Activated naive CD8-positive, alpha-beta T cell treated with anti-CD3 and anti-CD28 coated beads, Interleukin-2, amount 50 U/mL, for 16 hours (primary cell): Measurements from ENCODE around the gene AQP12A.
"Not testable (repeated sequence)": the region's sequence is repeated elsewhere in the genome, so short reads cannot be mapped to it uniquely, and the experiment has no call there.

Experiments
- DNase-seq: peaks from one replicate; pipeline ENCODE4 v3.0.0-alpha.2; 2020; ENCODE audit warnings: low read depth, low spot score

Gene AQP12A

DNA sequence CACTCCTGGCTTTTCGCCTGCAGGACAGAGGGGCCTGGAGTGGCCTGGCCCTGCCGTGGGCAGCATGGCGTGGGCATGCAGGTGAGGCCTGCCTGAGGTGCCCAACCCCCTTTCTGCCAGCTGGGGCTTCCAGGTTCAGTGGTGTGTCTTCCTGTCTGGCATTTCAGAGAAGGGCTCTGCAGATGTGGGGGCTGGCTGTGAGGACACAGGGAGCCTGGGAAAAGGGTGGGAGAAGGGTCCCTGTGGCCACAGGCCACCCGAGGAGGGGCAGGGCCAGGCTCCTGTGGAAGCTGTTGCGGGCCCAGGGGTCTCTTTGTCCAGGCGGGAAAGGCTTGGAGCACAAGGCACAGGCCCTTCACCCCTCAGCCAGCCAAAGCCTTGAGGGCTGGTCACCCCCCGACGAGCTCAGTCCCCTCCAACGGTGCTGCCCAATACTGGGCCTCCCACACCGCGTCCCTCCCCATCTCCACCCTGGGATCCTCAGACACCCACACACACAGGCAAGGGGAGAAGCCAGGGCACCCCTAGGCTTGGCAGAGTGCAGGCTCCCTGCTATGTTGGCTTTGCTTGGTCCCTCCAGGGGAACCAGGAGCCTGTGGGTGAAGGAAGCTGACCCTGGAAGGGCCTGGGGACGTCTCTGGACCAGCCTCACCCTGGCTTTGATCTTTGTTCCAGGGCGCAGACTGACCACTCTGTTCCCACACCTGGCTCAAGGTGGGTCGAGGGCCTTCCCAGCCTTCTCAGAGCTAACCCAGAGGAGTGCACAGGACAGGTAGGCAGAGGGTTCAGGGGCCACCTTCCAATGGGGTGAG is 3.7 kb upstream of the AQP12A start:
- DNase-seq, result no peak

DNA sequence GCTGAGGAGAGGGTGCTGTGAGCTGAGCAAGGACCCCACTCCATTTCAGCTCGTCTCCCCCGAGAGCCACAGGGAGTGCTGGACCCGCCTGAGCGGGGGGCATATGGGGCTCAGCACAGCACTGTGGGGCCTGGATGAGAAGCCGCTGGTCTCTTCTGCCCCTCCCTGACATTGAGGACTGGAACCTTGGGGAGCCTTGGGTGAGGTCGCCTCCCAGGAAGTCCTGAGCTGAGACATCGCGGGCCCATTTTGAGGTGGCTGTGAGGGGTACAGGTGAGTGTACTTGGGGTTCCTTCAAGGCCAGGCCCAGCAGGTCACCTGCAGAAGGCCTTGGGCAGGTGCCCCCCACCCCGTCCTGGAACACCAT is 3.1 kb upstream of the AQP12A start:
- no peak for DNase-seq

DNA sequence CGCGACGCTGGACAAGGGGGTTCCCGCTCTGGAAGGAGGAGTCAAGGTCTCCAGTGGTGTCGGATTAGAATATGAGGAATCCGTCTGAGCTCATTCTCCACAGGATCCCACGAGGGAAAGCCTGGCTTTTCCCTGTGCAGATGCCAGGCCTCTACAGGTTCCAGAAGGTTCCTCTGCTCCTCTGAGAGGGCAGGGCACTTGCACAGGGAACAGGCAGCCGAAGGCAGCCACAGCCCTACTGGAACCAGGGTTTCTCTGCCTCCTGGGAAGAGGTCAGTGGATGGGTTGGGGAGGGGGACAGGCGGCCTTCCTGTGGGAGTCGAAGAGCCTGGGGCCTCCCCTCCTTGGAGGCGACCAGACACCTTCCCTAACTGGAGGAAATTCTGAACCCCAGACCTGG is 1.7 kb upstream of the AQP12A start:
- no peak for DNase-seq

DNA sequence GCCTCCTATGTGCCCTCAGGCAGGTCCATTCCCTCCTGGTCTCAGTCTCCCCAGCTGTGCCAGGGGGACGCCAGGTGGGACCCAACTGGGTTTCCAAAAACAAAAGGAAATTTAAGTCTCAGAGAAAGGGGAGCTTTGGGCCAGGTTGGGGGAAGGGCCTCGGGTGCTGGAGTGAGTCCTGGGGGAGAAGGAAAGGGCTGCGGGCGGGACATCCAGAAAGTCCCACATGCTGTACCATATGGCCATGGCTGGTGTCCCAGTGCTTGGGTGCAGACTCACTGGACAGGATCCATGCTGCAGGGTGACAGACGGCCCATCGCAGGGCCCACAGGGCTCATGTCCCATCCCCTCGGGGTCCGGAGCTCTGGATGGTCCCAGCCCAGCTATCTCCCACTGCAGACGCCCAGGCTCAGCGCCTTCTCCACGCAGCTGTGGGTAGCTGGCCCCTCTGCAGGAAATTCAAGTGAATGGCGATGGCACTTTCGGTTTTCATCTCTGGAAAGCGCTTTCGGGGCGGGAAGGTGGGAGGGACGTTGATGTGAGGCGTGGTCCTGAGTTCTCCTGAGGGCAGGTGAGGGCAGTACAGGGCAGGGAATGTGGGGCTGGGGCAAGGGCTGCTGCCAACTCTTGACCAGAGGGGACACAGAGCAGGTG is 1.1 kb upstream of the AQP12A start:
- DNase-seq, result not testable (repeated sequence)

GRCh38 chr2:240691075-240691427 is 615 bp upstream of the AQP12A start:
- not testable (repeated sequence) for DNase-seq

DNA sequence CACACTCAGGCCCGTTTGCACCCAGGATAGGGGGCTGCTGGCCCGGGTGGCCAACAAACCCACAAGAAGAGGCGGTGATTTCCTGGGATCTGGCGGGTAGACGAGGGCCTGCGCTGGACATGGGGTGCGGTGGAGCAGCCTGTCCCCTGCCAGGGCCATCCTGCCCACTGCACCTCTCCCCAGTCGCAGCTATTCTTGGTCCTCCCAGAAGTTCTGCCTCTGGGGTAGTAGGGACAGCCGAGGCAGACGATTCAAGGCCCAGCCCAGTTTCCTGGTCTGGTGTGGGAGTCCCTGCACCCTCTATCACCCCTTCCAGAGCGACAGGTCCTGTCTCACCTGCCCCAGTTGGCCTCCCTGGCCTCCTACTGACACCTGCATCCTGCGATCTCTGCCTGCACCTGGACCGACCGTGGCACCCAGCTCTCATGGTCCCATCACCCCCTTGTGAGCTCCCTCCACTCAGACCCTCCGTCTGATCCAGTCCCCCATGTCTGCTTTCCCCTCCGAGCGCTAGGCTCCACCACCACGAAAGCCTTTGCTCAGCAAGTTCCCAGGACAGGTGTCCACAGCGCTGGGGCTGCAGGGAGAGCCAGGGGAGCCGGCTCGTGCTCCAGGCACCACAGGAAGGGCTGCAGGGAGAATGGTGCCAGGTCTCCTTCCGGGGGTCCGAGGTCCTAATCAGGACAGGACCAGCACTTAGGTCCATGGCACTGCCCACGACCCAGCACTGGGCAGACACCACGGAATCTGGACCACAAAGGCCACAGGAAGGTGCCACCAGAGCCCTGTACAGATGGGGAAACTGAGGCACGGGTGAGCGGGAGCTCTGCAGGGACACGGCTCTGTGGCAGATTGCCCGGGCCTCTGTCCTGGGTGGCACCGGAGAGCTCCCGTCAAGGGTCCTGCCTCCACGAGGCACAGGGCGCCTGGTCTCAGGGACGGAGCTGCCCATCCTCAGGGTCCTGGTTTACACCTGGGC is 1.2 kb downstream of the AQP12A start:
- DNase-seq, result not testable (repeated sequence)

- DNase-seq, result not testable (repeated sequence)
Measured at GRCh38 chr2:240694304-240694703, 2.6 kb downstream of the AQP12A start.

GRCh38 chr2:240695593-240695992 is 3.9 kb downstream of the AQP12A start:
- not testable (repeated sequence) for DNase-seq

GRCh38 chr2:240696469-240696868 is 4.8 kb downstream of the AQP12A start:
- not testable (repeated sequence) for DNase-seq

DNA sequence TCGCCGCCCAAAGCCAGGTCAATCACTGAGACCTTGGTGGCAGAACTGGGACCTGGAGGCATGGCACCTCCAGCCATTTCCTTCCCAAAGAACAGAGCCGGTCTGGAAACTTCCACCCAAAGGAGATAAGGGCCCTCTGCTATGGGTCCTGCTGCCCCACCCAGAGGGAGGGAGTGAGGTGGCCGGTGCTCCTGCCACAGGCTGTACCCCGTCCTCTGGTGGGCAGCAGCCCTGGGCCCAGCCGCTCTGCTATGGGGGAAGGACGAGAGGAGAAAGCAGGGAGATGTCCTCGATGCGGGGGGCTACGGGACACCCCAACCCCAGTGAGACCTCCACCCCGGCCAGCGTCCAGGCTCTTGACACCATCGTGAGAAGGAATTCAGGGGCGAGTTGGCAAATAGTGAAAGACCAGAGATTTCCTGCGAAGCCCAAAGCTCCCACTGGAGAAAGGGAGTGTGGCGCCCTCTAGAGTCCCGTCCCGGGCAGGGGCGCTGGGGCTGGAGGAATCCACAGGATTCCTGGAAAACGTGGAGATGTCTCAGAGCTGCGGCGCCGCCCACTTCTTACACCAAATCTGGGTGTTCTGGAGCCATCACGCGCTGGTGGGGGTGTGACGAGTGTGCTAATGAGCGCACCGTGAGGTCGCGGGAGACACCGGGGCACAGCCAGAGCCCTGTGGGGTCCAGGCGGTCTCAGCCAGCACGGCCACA is 7.3 kb downstream of the AQP12A start:
- DNase-seq, result not testable (repeated sequence)

- DNase-seq, result not testable (repeated sequence)
Measured at GRCh38 chr2:240699835-240700234, 8.2 kb downstream of the AQP12A start.

DNA sequence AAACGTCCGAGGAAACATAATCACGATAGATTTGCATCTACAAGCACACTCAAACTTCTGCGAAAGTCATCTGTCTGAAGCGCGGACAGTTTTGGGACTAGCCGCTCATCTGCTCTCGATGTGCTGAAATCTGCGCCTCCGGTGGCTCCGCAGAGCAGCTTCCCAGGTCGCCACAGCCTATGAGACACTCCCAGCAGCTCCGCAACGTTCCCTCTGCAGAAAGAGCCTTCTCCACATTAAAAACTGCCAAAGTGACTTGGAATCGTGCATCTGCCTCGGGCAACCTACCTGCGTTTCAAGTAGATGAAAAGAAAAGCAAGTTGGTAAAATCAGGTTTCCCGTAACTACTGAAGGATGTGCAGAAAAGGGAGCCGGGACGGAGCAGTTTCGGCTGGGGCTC is 8.9 kb downstream of the AQP12A start:
- not testable (repeated sequence) for DNase-seq

DNA sequence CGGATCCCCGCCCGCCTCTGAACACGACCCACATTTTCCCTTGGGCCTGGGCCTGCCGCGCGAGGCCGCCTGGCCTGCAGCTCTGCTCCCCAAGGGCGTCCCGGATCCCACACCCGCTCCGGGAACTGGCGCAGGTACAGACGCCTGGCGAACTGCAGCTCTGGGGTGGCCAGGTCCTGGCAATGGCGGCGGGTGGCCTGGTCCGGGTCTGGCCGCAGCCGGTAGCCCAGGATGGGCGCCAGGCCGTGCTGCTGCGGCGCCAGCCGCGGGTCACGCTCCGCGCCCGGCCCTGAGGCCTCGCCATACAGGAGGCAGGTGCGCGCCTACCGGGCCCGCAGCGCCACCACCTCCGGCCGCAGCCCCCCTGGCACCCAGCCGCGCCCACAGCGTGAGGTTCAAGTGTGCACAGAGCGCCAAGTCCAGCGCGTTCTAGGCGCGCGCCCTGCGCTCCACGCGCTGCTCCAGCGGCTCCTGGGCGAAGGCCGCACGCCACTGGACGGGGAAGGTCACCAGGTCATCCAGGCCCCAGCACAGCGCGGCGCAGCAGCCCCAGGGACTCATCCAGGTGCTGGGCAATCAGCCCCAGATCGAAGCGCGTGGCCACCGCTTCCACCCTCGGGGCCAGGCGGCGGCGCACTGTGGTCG is 9.5 kb downstream of the AQP12A start:
- DNase-seq, result no peak

DNA sequence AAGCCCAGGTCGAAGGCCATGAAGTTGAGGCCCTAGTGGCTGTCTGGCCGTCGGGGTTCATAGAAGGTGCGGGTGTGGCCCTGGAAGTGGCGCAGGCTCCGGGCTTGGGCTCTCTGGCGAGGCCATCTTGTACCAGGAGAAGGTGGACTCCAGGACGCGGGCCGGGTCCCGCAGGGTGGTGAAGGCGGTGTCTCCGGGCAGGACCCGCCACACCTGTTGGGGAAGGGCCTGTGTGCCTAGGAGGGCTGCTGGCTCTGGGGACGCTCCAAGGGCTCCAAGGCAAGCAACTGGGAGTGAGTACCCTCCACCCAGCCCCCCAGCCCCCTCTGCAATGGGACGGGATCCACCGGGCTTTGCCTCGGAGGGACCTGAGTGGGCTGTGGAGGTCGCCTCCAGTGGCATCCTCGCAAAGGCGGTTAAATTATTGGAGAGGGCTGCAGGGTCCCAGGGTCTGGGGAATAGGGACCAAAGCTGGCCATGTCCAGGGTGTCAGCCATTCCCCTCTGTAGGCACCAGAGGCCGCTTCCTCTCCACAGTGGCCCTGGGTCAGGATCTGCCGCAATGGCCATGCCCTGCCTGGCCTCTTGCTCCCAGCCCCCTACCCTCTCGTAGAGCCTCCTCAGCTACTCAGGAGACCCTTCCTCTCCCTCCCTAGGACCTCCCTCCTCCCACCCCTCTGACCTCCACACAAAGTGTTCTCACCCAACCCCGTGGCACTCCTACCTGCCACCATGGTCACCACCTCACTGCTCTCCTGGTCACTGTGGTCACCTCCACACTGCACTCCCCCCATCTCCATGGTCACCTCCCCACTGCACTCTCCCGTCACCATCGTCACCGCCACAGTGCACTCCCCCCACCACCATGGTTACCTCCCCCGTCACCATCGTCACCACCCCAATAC is 10.3 kb downstream of the AQP12A start:
- DNase-seq, result no peak

DNA sequence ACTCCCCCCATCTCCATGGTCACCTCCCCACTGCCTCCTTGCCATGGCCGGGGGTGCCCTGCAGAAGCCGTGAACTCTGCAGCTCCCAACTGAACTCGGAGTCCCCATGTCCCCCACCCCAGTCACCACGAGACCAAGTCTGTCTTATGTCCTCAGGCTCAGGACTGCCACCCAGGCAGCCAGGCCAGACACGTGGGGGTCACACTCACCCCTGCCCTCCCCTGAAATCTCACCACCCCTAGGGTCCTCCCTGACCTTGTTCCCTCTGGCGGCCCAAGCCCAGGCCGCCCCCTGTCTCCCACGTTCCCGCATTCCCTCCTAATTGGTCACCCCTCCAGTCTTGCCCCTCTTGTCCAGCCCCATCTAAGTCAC is 11.0 kb downstream of the AQP12A start:
- DNase-seq, result no peak

DNA sequence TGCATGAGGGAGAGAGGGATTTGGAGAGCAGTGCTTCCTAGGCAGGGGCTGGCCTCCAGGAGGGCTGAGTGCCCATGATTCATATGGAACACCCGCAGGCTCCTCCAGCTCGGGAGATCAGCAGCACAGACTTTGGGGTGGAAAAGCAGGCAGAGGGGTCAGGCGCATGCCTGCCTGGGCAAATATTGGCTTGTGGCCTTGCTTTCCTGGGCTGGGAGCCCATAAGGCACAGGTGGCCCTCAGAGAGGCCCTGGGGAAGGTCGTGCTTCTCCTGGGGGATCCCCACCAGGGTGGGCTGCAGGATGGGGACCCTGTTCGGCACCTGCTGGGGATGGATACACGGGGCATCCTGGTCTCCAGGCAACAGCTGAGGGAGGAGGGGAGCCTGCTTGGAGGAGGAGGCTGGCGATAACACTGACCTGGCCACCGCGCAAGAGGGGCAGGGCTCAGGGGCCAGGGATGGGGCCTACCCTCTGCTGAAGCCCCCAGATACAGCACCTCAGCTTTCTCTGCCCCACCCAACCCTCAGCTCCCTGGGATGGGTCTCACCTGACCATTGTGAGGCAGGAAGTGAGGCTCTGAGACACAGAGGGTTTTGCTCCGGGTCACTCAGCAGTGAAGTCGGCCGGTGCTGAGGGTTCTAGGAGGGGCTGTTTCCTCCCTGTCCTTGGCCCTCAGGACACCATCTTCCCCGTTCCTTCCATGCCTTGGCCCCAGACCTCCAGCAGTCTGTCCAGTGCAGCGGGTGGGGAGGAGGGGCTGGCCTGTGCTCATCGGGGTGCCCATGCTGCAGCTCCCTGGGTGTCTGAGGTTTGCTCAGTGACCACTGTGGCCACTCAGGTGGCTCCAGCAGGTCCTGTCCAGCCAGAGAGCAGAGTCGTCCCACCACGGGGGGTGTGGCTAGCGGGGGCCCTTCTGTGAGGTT is 12.0 kb downstream of the AQP12A start:
- no peak for DNase-seq

- no peak for DNase-seq
Measured at GRCh38 chr2:240704651-240705050, 13.0 kb downstream of the AQP12A start.

DNA sequence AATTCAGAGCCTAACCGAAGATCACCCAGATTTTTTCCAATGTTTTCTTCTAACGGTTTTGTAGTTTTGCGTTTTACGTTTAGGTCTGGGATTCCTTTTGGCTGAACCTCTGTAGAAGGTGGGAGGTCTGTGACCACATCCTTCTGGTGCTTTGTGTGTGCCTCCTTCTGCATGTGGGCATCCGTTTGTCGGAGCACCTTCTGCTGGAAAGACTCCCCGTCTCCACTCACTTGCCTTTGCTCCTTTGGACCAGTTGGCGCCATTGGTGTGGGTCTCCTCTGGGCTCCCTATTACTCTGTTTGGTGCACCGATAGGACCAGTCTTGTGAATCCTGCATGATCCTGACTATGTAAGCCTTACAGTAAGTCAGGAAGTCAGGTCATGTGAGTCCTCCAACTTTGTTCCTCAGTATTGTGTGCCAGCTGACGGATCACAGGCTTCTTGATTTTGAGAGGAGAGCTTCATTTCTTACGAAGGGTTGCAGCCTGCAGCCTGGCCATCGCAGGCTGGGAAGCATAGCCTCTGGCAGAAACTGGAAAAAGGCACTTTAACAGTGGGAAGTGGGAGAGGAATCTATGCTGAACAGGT is 13.6 kb downstream of the AQP12A start:
- no peak for DNase-seq
